ENCODE results near the gene SLC6A13.

DNA sequence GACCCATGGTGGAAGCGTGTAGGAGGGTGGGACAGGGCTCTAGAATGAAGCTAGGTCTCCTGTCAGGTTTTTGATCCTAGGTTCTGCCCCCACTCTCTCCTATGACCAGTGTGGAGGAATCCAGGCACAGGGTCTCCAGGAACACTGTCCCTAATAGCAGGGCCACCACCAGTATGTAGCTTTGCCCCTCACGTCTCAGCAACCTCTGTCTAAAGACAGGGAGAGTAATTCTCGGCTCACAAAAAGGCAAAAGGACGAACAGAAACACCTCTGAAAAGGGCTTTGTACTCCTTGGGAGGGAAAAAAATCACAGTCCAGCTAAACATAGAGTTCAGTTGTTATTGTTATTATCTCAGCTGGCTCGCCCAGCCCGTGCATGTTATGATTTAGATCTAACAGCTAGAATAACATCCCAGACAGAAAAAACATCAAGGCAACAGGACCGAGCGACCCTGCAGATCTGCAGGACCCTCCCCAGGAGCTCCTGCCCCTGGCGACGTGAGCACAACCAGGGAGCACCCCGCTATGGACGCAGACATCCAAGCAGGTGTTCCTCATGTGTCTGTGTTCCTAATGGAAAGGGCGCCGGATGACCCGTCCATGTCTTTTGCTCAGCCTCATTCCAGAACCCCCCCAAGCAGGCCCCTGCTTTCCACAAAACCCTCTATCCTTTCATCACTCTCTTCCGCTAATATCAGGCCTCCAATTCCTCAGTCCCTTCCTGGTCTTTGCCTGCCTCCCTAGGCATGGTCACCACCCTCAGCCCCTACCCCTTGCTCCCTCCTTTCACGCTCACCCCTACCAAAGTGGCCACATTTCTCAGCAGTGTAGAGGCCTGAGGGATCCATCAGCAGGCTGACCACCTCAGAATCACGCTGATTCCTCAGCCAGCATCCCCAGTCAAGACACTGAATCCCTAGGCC, 34.5 kb downstream of the SLC6A13 start:
- TF ChIP-seq, protein P1, sequence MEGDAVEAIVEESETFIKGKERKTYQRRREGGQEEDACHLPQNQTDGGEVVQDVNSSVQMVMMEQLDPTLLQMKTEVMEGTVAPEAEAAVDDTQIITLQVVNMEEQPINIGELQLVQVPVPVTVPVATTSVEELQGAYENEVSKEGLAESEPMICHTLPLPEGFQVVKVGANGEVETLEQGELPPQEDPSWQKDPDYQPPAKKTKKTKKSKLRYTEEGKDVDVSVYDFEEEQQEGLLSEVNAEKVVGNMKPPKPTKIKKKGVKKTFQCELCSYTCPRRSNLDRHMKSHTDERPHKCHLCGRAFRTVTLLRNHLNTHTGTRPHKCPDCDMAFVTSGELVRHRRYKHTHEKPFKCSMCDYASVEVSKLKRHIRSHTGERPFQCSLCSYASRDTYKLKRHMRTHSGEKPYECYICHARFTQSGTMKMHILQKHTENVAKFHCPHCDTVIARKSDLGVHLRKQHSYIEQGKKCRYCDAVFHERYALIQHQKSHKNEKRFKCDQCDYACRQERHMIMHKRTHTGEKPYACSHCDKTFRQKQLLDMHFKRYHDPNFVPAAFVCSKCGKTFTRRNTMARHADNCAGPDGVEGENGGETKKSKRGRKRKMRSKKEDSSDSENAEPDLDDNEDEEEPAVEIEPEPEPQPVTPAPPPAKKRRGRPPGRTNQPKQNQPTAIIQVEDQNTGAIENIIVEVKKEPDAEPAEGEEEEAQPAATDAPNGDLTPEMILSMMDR (IDR thresholded peaks at IDR 0.05), result no peak
- no peak for TF ChIP-seq POLR2A (IDR thresholded peaks at IDR 0.05)

All from right lobe of liver (tissue), 4 donors.